Fibroblast of skin of right quadriceps (primary cell): ENCODE measurements around the gene SUN1.
"Not testable (repeated sequence)": the region's sequence is repeated elsewhere in the genome, so short reads cannot be mapped to it uniquely, and the experiment has no call there.

Experiments used
- DNase-seq: peaks from one replicate; pipeline ENCODE4 v3.0.0-alpha.2; 2013

The SUN1 gene, protein sequence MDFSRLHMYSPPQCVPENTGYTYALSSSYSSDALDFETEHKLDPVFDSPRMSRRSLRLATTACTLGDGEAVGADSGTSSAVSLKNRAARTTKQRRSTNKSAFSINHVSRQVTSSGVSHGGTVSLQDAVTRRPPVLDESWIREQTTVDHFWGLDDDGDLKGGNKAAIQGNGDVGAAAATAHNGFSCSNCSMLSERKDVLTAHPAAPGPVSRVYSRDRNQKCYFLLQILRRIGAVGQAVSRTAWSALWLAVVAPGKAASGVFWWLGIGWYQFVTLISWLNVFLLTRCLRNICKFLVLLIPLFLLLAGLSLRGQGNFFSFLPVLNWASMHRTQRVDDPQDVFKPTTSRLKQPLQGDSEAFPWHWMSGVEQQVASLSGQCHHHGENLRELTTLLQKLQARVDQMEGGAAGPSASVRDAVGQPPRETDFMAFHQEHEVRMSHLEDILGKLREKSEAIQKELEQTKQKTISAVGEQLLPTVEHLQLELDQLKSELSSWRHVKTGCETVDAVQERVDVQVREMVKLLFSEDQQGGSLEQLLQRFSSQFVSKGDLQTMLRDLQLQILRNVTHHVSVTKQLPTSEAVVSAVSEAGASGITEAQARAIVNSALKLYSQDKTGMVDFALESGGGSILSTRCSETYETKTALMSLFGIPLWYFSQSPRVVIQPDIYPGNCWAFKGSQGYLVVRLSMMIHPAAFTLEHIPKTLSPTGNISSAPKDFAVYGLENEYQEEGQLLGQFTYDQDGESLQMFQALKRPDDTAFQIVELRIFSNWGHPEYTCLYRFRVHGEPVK

DNA sequence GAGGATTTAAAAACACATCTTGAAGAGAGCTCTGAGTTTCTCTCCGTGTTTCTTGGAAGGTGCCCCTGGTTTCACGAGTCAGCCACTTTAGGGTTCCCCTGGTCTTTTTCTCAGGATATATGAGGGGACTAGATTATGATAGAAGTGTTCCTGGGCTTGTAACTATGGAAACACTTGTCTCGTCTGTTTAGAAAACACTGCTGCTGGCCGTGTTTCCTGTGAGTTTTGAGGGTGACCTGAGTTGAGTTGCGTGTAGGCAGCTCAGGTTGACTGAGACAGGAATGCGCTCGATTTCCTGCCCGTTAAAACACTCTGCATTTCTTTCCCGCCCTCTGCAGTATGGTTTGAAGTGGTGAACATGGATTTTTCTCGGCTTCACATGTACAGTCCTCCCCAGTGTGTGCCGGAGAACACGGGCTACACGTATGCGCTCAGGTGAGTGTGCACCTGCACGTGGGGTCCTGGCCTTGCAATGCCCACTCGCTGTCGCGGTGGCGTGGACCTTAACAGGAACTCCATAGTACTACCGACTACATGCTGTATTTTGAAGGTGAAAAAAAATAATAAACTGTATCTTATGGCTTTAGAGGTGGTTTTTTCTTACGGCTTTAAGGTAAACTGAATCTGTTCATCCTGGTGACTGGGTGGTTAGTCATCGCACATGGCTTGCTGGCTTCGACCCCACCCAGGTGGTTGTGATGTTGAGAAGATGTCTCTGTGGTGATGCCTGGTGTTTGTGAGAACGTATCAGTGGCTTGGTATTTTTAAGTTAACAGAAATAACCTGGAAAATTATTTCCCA is at the start of gene SUN1:
Gene SUN1 (plus strand): TSS at position 310 of the 801 bp plus-strand sequence. CDS start 49 bp downstream, at position 359.
- DNase-seq = peak; percentile 66

DNA sequence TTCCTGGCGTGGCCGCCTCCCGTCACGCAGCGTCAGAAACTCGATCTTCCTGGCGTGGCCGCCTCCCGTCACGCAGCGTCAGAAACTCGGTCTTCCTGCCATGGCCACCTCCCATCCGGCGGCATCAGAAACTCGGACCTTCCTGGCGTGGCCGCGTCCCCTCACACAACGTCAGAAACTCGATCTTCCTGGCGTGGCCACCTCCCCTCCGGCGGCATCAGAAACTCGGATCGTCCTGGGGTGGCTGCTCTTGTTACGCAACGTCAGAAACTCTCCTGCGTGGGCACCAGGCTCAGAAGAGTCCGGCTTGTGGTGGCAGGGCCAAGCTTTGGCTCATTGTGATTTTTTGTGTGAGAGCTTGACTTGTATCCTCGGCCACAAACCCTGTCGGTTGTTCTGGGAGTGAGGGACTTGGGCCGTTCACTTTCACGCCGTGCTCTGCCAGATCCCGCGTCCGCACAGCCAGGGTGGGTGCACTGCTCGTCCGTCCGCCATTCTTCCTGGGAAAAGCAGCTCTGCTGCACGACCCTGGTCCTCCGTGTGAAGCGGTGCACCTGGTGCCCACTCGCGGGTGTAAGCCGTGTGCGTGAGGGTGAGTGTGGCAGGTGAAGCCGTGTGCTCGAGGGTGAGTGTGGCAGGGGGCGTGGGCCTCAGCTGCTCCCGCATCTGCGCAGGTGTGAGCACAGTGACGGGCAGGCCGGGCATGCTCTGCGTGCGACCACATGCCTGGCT is 49.4 kb upstream of the SUN1 start:
- DNase-seq = no peak

- DNase-seq = no peak
Measured at GRCh38 chr7:783556-784490, 48.5 kb upstream of the SUN1 start.

DNA sequence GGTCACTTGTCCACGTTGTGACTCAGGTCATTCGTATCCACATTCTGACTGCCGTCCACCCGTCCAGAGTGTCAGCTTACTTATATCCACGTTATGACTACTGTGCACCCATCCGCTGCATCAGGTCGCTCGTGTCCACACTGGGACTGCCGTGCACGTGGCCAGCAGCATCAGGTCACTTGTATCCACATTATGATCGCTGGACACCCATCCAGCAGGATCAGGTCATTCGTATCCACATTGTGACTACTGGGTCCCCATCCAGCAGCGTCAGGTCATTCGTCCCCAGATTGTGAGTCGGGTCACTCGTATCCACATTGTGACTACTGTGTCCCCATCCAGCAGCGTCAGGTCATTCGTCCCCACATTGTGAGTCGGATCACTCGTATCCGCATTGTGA is 47.3 kb upstream of the SUN1 start:
- no peak for DNase-seq

DNA sequence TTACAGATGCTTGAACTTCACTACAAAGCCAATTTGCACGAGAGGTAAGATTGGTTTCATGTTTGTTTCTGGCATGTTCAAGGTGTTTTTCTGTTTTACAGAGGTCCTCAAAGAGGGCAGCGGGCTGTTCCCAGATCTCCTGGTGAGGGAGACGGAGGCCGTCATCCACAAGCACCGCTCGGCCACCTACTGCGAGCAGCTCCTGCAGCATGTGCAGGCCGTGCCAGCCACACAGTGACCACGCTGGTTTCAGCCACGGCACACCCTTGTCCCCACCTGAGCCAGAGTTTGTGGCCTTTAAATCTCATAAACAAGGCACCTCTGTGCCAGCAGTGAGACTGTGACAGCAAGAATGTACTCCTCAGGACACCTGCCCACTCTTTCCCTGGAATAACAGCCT is 46.9 kb upstream of the SUN1 start:
- no peak for DNase-seq

DNA sequence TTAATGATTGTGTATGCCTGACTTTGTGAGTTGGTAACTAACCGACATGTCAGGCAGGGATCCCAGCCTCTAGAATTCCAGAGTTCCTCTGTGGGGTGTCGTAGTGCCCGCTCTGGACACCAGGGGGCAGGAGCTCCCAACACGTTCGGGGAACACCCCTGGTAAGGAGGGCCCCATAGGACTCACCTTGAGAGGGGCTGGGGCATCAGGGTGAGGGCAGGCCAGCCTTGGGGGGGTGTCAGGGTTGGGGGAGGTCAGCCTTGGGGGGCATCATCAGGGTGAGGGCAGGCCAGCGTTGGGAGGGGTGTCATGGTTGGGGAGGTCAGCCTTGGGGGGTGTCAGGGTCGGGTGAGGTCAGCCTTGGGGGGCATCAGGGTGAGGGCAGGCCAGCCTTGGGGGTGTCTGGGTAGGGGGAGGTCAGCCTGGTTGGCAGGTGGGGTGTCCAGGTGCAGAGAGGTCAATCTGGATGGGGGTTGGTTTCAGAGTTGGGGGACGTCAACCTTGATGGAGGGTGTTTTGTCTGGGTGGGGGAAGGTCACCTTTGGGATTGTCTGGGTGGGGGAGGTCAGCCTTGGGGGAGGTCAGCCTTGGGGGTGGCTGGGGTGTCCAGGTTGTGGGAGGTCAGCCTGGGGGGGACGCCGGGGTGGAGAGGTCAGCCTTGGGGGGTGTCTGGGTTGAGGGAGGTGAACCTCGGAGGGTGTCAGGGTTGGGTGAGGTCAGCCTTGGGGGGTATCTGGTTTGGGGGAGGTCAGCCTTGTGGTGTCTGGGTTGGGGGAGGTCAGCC is 45.6 kb upstream of the SUN1 start:
- DNase-seq = peak; percentile 50

DNA sequence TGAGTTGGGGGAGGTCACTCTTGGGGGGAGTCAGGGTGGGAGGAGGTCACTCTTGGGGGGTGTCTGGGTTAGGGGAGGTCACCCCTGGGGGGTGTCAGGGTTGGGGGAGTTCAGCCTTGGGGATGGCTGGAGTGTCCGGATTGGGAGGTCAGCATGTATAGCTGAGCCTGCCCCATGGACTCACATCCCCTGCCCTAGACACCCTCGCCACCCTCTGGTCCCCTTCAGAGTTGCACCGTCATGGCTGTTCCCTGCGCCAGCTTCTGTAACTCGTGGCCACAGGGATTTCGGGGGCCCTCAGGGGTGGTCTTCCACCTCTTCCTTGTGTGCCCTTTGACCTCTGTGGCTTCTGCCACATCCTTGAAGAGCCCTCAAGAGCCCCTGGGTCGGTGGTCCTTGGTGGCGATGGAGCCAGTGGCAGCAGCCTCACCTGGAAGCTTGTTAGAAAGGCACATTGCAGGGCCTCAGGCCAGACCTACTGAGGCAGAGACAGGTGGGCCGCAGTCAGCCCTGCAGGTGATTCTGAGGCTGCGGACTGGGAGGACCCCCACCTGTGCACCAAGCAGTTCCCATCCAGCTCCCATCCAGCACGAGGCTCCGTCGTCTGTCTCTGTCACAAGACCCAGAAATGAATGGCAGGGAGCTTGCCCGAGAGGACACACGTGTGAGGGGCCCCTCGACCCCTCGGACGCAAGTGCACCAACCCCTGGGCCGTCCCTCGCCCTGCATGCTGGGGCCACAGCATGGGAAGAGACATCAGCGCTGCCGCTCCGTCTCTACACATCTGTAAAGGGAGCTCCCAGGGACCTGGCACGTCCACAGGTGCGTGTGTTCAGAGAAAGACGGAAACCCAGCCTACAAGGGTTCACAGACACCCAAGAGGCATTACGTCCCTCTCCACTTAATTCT is 44.7 kb upstream of the SUN1 start:
- no peak for DNase-seq

DNA sequence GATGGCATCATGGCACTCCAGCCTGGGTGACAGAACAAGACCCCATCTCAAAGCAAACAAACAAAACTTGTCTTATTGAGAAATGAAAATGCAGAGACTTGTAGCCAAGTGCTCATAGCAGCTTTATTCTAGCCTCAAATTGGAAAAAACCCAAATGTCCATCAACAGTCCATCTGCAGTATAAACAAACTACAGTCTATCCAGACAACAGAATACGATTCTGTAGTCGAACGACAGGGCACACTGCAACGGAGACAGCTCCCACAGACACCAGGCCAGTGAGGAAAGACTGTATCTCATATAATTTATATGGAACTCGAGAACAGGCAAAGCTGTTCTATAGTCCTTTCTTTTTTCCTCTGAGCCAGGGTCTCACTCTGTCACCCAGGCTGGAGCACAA is 40.8 kb upstream of the SUN1 start:
- no peak for DNase-seq

DNA sequence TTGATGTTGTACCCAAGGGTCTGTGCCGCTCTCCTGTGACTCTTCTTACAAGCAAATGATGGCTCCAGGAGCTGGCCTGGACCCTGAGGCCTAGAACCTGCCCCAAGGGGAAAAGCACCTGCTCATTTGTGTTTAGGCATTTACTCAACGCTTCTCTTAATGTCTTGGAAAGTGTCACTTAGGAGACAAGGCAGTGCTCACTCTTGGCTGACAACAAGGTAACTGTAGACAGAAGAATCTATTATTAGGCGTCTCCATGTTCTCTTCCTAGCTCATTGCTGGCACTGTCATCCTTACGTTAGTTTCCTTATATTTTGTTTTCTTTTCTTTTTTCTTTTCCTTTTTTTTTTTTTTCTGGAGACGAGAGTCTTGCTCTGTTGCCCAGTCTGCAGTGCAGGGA is 38.1 kb upstream of the SUN1 start:
- DNase-seq = no peak

GRCh38 chr7:794671-795329 is 37.5 kb upstream of the SUN1 start:
- DNase-seq = no peak

GRCh38 chr7:796434-797169 is 35.7 kb upstream of the SUN1 start:
- DNase-seq = not testable (repeated sequence)

DNA sequence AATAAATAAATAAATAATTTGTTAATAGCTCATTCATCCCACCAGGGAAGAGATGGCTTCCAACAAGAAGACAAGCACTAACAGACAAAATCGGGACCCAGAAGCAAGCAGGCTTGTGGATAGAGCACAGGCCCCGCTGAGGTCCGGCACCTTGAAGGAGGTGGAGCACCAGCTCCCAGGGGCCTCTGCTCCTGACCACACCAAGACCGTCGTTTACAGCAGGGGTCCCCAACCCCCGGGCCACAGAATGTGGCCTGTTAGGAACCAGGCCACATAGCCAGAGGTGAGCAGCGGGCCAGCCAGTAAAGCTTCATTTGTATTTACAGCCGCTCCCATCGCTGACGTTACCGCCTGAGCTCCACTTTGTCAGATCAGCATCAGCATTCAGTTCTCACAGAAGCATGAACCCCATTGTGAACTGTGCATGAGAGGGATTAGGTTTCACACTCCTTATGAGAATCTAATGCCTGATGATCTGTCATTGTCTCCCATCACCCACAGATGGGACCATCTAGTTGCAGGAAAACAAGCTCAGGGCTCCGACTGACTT is 33.3 kb upstream of the SUN1 start:
- DNase-seq = no peak

DNA sequence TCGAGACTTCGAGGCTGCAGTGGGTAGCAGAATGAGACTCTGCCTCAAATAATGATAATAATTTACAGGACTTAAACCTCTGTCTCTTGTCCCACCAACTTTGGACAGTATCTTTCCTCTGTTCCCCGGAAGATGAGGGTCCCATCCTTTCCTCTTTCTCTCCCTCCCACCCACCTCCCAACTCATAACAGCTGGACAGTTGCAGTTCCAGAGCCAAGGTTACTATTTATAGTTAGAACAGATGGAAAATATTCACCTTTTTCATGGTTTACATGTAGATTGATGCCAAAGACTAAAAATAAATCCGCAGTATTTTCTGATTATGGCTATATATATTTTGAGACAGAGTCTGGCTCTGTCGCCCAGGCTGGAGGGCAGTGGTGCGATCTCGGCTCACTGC is 31.6 kb upstream of the SUN1 start:
- no peak for DNase-seq

DNA sequence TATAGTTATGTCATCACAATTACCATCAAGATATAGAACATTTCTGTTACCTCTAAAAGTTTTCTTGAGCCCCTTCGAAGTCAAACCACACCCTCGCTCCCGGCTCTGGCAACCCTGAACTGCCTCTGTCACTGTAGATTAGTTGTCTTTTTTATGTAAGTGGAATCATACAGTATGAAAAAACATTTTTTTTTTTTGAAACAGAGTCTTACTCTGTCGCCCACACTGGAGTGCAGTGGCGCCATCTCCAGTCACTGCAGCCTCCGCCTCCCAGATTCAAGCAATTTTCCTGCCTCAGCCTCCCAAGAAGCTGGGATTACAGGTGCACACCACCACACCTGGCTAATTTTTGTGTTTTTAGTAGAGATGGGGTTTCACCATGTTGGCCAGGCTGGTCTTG is 30.9 kb upstream of the SUN1 start:
- DNase-seq = not testable (repeated sequence)

DNA sequence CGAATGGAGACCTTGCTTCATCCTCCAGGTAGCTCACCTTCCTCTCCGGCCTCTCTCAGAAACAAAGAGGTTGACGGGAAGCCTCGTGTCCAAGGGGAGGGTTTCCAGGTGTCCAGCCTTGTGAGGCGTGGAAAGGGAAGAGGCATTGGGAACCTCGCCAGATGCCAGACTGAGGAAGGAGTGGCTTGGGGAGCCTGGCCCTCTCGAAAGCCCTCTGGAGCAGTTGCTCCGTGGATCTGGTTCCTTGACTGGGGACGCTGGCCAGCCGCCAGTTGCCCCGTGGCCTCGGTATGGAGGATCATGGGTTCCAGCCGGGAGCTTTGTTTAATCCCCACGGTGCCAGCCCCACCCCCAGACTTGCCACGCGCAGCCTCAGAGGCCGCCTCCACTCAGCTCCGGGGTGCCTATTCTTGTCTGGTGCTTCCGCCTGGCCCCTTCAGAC is 30.3 kb upstream of the SUN1 start:
- DNase-seq = no peak

DNA sequence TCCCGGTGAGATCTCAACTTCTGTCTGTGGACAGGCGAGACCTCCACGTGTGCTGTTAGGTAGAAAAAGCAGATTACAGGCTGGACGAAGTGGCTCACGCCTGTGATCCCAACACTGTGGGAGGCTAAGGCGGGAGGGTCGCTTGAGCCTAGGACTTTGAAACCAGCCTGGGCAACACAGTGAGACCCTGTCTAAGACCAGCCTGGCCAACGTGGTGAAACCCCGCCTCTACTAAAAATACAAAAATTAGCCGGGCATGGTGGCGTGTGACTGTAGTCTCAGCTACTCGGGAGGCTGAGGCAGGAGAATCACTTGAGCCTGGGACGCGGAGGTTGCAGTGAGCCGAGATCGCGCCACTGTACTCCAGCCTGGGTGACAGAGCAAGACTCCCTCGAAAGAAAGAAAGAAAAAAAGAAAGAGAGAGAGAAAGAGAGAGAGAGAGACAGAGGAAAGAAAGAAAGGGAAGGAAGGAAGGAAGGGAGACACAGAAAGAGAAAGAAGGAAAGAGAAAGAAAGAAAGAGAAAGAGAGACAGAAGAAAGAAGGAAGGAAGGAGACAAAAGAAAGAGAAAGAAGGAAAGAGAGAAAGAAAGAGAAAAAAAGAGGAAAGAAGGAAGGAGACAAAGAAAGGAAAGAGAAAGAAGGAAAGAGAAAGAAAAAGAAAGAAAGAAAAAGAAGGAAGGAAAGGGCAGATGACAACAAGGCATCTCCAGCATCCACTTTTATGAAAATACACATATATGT is 29.6 kb upstream of the SUN1 start:
- no peak for DNase-seq

GRCh38 chr7:803243-803635 is 29.0 kb upstream of the SUN1 start:
- no peak for DNase-seq
